ENCODE data around the gene MON2. TPM values are rescaled to one million over a fixed set of nuclear protein-coding genes. Genes with fewer than 3 reads are reported as not detected.
A peak's percentile ranks its signal among the peaks of the same experiment; 100 is the strongest.

Gene MON2
- total RNA-seq, 4 donors from 2014 or later: 41.2 to 222 (median 70.0) TPM

DNA sequence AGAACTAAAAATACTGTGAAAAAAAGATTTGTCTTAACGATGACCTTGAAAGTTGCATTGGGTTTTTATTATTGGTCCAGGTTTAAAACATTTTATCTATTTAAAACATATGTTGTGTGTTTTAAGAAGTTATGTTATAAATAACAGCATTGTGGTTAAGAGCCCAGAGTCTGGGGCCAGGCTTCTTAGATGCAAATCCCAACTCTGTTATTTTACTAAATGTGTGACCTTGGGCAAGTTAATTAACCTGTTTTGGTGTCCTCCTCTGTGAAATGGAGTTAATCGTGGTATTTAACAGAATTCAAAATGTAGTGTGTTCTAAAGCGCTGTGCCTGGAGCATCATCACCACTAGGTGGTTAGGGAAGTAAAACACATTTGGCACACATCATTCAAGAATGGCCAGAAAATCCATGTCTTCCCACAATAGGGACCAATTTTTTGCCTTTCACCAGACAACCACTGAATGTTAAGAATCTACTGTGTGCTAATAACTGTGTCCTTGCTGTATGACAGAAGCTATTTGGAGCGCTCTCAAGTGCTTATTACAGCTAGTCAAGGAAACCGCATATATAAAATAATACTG lies 133.3 kb downstream of the MON2 start:
- Histone ChIP-seq H3K9me3 (no peaks in the 10 kb centered on the region), H3K36me3 (no peaks in the 10 kb centered on the region), H3K27me3 (peaks cover 0 to 4% of the 10 kb centered on the region in 2 donors), H3K4me3 (no peak overlapping the region), H3K4me1 (no peaks in the 10 kb centered on the region), H3K27ac (no peak overlapping the region)
- no peak for DNase-seq
- TF ChIP-seq POLR2A (IDR thresholded peaks at IDR 0.05): no peak
- TF ChIP-seq, protein P1, sequence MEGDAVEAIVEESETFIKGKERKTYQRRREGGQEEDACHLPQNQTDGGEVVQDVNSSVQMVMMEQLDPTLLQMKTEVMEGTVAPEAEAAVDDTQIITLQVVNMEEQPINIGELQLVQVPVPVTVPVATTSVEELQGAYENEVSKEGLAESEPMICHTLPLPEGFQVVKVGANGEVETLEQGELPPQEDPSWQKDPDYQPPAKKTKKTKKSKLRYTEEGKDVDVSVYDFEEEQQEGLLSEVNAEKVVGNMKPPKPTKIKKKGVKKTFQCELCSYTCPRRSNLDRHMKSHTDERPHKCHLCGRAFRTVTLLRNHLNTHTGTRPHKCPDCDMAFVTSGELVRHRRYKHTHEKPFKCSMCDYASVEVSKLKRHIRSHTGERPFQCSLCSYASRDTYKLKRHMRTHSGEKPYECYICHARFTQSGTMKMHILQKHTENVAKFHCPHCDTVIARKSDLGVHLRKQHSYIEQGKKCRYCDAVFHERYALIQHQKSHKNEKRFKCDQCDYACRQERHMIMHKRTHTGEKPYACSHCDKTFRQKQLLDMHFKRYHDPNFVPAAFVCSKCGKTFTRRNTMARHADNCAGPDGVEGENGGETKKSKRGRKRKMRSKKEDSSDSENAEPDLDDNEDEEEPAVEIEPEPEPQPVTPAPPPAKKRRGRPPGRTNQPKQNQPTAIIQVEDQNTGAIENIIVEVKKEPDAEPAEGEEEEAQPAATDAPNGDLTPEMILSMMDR (IDR thresholded peaks at IDR 0.05): no peak
- intact Hi-C loops (cut with DNase I; ENCODE audit: low total_unique reads): no loop called here

DNA sequence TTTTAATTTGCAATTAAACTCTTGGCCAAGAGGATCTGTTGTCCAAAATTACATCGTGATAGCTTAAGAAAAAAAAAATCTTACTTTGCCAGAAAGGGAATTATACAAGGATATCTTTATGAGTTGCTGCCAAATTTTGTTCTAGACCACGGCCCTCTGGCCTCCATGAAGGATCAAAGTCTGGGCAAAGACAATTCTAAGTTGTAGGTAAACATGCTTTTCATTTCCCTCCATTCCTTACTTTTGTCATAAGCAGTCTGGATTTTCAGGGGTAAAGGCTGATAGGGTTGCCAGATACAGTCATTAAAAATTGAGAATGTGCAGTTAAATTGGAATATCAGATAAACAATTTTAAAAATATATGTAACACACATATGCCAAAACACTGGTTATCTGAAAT lies 135.1 kb downstream of the MON2 start:
- H3K27me3 ChIP-seq: peaks cover 0 to 4% of the 10 kb centered on the region in 2 donors
- intact Hi-C loops (cut with DNase I; ENCODE audit: low total_unique reads): no loop called here

DNA sequence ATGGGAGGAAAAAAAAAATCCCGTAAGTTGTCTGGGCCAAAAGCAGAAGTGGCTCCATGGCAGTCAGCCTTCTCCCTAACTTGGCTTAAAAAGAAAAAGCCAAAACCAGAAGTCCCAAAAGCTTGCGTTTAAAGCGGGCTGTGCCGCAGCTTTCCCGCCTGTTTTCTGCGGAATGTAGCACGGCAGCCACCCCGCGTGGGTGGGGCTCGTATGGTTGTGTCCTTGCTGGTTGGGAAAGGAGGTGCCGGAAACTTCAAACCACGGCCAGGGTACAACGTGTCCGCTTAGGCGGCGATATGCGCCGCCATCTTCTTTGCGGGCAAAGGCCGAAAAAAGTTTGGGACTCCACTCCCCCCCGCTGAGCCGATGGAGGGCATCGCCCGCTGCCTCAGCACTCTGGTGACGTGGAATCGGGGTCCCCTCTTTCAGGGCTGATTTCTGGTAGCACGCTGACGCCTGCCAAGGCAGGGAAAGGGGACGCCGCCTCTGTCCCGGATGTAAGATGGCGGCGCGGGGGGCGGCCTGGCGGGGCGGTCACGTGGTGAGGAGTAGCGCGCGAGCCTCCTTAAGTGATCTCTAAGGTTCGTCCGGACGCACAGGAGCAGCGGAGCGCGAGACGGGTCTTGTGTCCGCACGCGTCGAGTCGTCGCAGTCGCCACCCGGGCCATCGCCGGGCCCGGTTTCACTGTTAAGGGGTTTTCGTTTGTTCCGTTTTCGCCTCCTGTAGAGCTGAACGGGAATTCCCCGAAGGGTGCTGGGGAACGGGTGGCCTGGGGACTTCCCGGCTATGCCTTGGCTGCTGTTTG lies 135.8 kb downstream of the MON2 start:
- Histone ChIP-seq H3K4me1 (no peaks in the 10 kb centered on the region), H3K9me3 (no peaks in the 10 kb centered on the region), H3K27ac (peak overlapping the region; percentile 99 to 100), H3K36me3 (no peaks in the 10 kb centered on the region), H3K27me3 (peaks cover 0 to 4% of the 10 kb centered on the region in 2 donors), H3K4me3 (peak overlapping the region; percentile 72 to 96)
- TF ChIP-seq, protein P1 (IDR thresholded peaks at IDR 0.05): no peak
- TF ChIP-seq POLR2A (IDR thresholded peaks at IDR 0.05): peak in 1 of 2 donors; percentile 32
- intact Hi-C loops (cut with DNase I; ENCODE audit: low total_unique reads): no loop called here
- DNase-seq: peak; percentile 86 to 89

More for the DNA sequence above, 135.1 kb downstream of the MON2 start:
- H3K27ac ChIP-seq: peak overlapping the region; percentile 99 to 100
- H3K4me3 ChIP-seq: peak overlapping the region; percentile 72 to 96
- no peaks in the 10 kb centered on the region for H3K4me1 ChIP-seq
- no peaks in the 10 kb centered on the region for H3K9me3 ChIP-seq
- DNase-seq: no peak
- no peak for TF ChIP-seq POLR2A (IDR thresholded peaks at IDR 0.05)
- TF ChIP-seq, protein P1 (IDR thresholded peaks at IDR 0.05): no peak
- H3K36me3 ChIP-seq: no peaks in the 10 kb centered on the region

DNA sequence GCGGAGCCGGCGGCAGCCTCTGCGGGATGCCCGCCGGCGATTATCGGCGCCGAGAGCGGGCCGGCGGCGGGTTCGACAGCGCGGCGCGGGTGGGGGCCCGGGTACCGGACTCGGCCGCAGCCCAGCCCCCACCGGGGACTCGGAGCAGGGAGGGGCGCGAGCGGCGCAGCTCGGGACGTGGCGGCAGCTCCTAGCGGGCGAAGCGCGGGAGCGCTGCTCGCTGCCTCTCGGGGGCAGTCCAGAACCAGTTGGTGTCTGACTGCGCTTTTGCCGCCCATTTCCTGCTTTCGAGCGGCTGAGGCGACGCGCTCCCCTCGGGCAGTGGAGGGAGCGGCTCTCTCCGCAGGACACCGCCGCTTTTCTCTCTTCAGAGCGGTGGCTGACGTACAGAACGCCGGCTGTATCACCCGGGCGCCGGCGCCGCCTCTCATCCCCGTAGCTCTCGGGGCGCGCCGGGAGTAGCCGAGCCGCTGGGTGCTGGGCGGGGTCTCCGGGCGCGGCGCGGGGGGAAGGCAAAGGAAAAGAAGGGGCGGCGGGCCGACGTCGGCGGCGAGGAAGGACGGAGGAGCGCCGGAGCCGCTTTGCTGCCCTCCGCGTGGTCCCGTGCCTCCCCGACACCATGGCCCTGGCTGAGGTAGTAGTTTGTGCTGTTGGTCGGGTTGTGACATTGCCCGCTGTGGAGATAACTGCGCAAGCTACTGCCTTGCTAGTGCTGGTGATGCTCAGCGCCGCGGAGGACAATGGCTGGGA lies 136.6 kb downstream of the MON2 start:
- peak overlapping the region; percentile 72 to 96 for H3K4me3 ChIP-seq
- peaks cover 0 to 4% of the 10 kb centered on the region in 2 donors for H3K27me3 ChIP-seq
- peak; percentile 83 to 87 for DNase-seq
- no peaks in the 10 kb centered on the region for H3K9me3 ChIP-seq
- TF ChIP-seq POLR2A (IDR thresholded peaks at IDR 0.05): peak; percentile 64 to 69
- TF ChIP-seq, protein P1 (IDR thresholded peaks at IDR 0.05): peak; percentile 48 to 83 (median 64)
- no peaks in the 10 kb centered on the region for H3K36me3 ChIP-seq
- H3K27ac ChIP-seq: peak overlapping the region; percentile 99 to 100
- H3K4me1 ChIP-seq: no peaks in the 10 kb centered on the region
- intact Hi-C loops (cut with DNase I; ENCODE audit: low total_unique reads): no loop called here

Measured in uterus (tissue), 4 donors.